A673 (cell line): ENCODE data around the gene BTN2A1. TPM values are rescaled to one million over a fixed set of nuclear protein-coding genes. Genes with fewer than 3 reads are reported as not detected.

Experiments
- BruUV-seq: library from RNA; stranded (reverse); fragments of 400-500 nt; replicated peaks from 2 replicates; lab custom pipeline; 2021; lab: Mats Ljungman, UMichigan
- CTCF ChIA-PET: fragments of 300-600 bp; sonication (Branson Sonifier 250); formaldehyde crosslinking; loops from one replicate; lab custom pipeline; 2022; ENCODE audit warnings: antibody characterized with exemption; lab: Charles Lee
- POLR2A ChIA-PET: fragments of 300-600 bp; sonication (Branson Sonifier 250); formaldehyde crosslinking; loops from one replicate; lab custom pipeline; 2022; ENCODE audit warnings: antibody characterized with exemption; ENCODE audit not compliant: low non-redundant PET; lab: Charles Lee
- DNase-seq: peaks from one replicate; pipeline ENCODE4 v3.0.0-alpha.2; 2015; ENCODE audit warnings: low spot score
- H3K27ac ChIP-seq: fragments of 200-600 bp; sonication (generic); 2 replicates; pipeline ENCODE4 v1.5.1; 2016; ENCODE audit warnings: mixed run types, low read depth, mild to moderate bottlenecking, mixed read lengths, antibody characterized with exemption, low read length; ENCODE audit not compliant: poor library complexity, severe bottlenecking
- H3K27me3 ChIP-seq: fragments of 200-600 bp; sonication (generic); replicated peaks from 2 replicates; pipeline ENCODE4 v1.6.1; 2017; ENCODE audit warnings: mixed run types, low read depth, mild to moderate bottlenecking, mixed read lengths, antibody characterized with exemption, low read length; ENCODE audit not compliant: insufficient read depth, poor library complexity
- H3K36me3 ChIP-seq: fragments of 200-600 bp; sonication (generic); 2 replicates; pipeline ENCODE4 v1.6.1; 2016; ENCODE audit warnings: mixed run types, mild to moderate bottlenecking, mixed read lengths, antibody characterized with exemption, low read length; ENCODE audit not compliant: insufficient read depth, poor library complexity, severe bottlenecking
- H3K4me1 ChIP-seq: fragments of 200-600 bp; sonication (generic); 2 replicates; pipeline ENCODE4 v1.6.1; 2017; ENCODE audit warnings: mixed run types, mild to moderate bottlenecking, mixed read lengths, antibody characterized with exemption, low read length; ENCODE audit not compliant: insufficient read depth, poor library complexity, severe bottlenecking
- H3K4me3 ChIP-seq: fragments of 200-600 bp; sonication (generic); 2 replicates; pipeline ENCODE4 v1.5.1; 2016; ENCODE audit warnings: low read depth, mixed run types, mild to moderate bottlenecking, mixed read lengths, low read length; ENCODE audit not compliant: poor library complexity, severe bottlenecking
- H3K9me3 ChIP-seq: fragments of 200-600 bp; sonication (generic); 2 replicates; pipeline ENCODE4 v1.6.1; 2016; ENCODE audit warnings: mixed run types, low read depth, mild to moderate bottlenecking, mixed read lengths, antibody characterized with exemption, low read length; ENCODE audit not compliant: poor library complexity, severe bottlenecking
- CTCF ChIP-seq: fragments of 300-800, 200-600 bp; sonication (generic); conservative IDR thresholded peaks from 2 replicates; pipeline ENCODE4 v1.5.1; 2017; ENCODE audit warnings: low read depth, mild to moderate bottlenecking, antibody characterized with exemption, low read length, moderate library complexity, mixed read lengths
- EZH2 ChIP-seq: fragments of 200-600 bp; sonication (generic); IDR thresholded peaks from 2 replicates; pipeline ENCODE4 v1.6.1; 2017; ENCODE audit warnings: borderline replicate concordance, low read depth, mild to moderate bottlenecking, mixed read lengths, antibody characterized with exemption, low read length; ENCODE audit not compliant: poor library complexity, severe bottlenecking
- intact Hi-C: fragments of 100-400 bp; cut with micrococcal nuclease; formaldehyde crosslinking; loops from one replicate; pipeline ENCODE4 v1.10.0; 2022; ENCODE audit not compliant: unreplicated experiment
- total RNA-seq: library from RNA; stranded (reverse); gene quantifications from 2 replicates; pipeline ENCODE4 v1.2.3, GENCODE V29; 2021

Gene BTN2A1
- total RNA-seq, 1 experiment from 2014 or later = 32.2 TPM

GRCh38 chr6:26452631-26453235 is 5.0 kb upstream of the BTN2A1 start:
- ChIA-PET CTCF (no interaction called here), POLR2A (no interaction called here)
- TF ChIP-seq EZH2 = no peak
- TF ChIP-seq CTCF = no peak
- H3K36me3 ChIP-seq = no peaks in the 10 kb centered on the region
- H3K4me3 ChIP-seq = no peak overlapping the region
- H3K4me1 ChIP-seq = no peaks in the 10 kb centered on the region
- no peaks in the 10 kb centered on the region for H3K27me3 ChIP-seq
- BruUV-seq = no TSS peak
- DNase-seq = no peak
- no peaks in the 10 kb centered on the region for H3K9me3 ChIP-seq
- H3K27ac ChIP-seq = no peak overlapping the region
- intact Hi-C loops = no loop called here

- Histone ChIP-seq H3K4me1 (peaks cover 8% of the 10 kb centered on the region), H3K36me3 (peaks cover 8% of the 10 kb centered on the region), H3K27ac (no peak overlapping the region), H3K9me3 (no peaks in the 10 kb centered on the region), H3K4me3 (no peak overlapping the region), H3K27me3 (no peaks in the 10 kb centered on the region)
- no peak for DNase-seq
- intact Hi-C loops = no loop called here
- CTCF ChIA-PET = no interaction called here
- POLR2A ChIA-PET = interaction anchor here (0.5 kb wide), 1 partner anchor 1662 kb away, joined by 3 read pairs; no protein-coding TSS in a partner anchor
- BruUV-seq = no TSS peak
- TF ChIP-seq EZH2 (no peak), CTCF (no peak)
These were observed 3.1 kb upstream of the BTN2A1 start for GRCh38 chr6:26454631-26455030.

- Histone ChIP-seq H3K4me1 (peaks cover 8% of the 10 kb centered on the region), H3K27me3 (no peaks in the 10 kb centered on the region), H3K9me3 (no peaks in the 10 kb centered on the region), H3K36me3 (peaks cover 16% of the 10 kb centered on the region), H3K4me3 (no peak overlapping the region), H3K27ac (no peak overlapping the region)
- ChIA-PET CTCF (no interaction called here), POLR2A (interaction anchor here (0.5 kb wide), 1 partner anchor 1661 kb away, joined by 3 read pairs; no protein-coding TSS in a partner anchor)
- intact Hi-C loops = no loop called here
- no TSS peak for BruUV-seq
- TF ChIP-seq EZH2 (no peak), CTCF (no peak)
- no peak for DNase-seq
These were observed 2.3 kb upstream of the BTN2A1 start for GRCh38 chr6:26455357-26455970.
